Left kidney (tissue), 1 donor: ENCODE results near the gene ACTL7B. TPM values are rescaled to one million over a fixed set of nuclear protein-coding genes. Genes with fewer than 3 reads are reported as not detected.

Experiments used
- polyA plus RNA-seq: library from polyadenylated mRNA; unstranded; fragments of 120-200 nt; gene quantifications from one replicate; pipeline ENCODE4 v1.2.1, GENCODE V29; 2013; ENCODE audit not compliant: insufficient read length

The ACTL7B gene
- polyA plus RNA-seq, 1 donor, result not detected

Other genes with a start within 250 kb of the ACTL7B start
- not detected for gene ACTL7A, start 6.3 kb upstream of the ACTL7B start, polyA plus RNA-seq
- 52.3 TPM for gene ELP1, start 78.1 kb upstream of the ACTL7B start, polyA plus RNA-seq
- gene ABITRAM, start 78.4 kb upstream of the ACTL7B start, polyA plus RNA-seq, result 37.7 TPM
- gene CTNNAL1, start 157.5 kb upstream of the ACTL7B start, polyA plus RNA-seq, result 61.7 TPM